Liver (tissue), 9 donors: ENCODE measurements around the gene PARD3B. TPM values are rescaled to one million over a fixed set of nuclear protein-coding genes. Genes with fewer than 3 reads are reported as not detected.

Experiments
- DNase-seq: peaks from one replicate; pipeline ENCODE4 v3.0.0-alpha.2; 2017; ENCODE audit warnings: low spot score
- H3K27ac ChIP-seq, 2 donors: one replicate each; pipeline ENCODE4 v1.7.0; 2013; ENCODE audit warnings: inconsistent platforms in 2 of 2, low read length in 2 of 2, control low read depth in 1 of 2, low read depth in 1 of 2, mild to moderate bottlenecking in 1 of 2
- H3K27me3 ChIP-seq, 4 donors: one replicate each; pipeline versions ENCODE4 v1.6.1 to v1.7.0; 2013; ENCODE audit warnings: low read length in 3 of 4, inconsistent platforms in 1 of 4, mild to moderate bottlenecking in 1 of 4, moderate library complexity in 1 of 4; ENCODE audit not compliant: control insufficient read depth in 4 of 4, insufficient read depth in 4 of 4
- H3K36me3 ChIP-seq, 4 donors: one replicate each; pipeline versions ENCODE4 v1.6.1 to v1.7.0; 2013; ENCODE audit warnings: low read length in 3 of 4, mild to moderate bottlenecking in 3 of 4, low read depth in 1 of 4, moderate library complexity in 1 of 4; ENCODE audit not compliant: control insufficient read depth in 4 of 4, insufficient read depth in 3 of 4
- H3K4me1 ChIP-seq, 4 donors: one replicate each; pipeline versions ENCODE4 v1.6.1 to v1.7.0; 2013; ENCODE audit warnings: low read length in 3 of 4, mild to moderate bottlenecking in 3 of 4, moderate library complexity in 1 of 4; ENCODE audit not compliant: control insufficient read depth in 4 of 4, insufficient read depth in 4 of 4
- H3K4me3 ChIP-seq, 3 donors: one replicate each; pipeline versions ENCODE4 v1.6.1 to v1.7.0; 2013; ENCODE audit warnings: low read length in 3 of 3, control low read depth in 1 of 3, low read depth in 1 of 3, mild to moderate bottlenecking in 1 of 3
- H3K9ac ChIP-seq, 2 donors: one replicate each; pipeline ENCODE4 v1.7.0; 2013; ENCODE audit warnings: low read length in 2 of 2, mild to moderate bottlenecking in 2 of 2, moderate library complexity in 2 of 2, control low read depth in 1 of 2, low read depth in 1 of 2
- H3K9me3 ChIP-seq, 4 donors: one replicate each; pipeline versions ENCODE4 v1.6.1 to v1.7.0; 2013; ENCODE audit warnings: low read length in 3 of 4; ENCODE audit not compliant: control insufficient read depth in 4 of 4
- EGR1 ChIP-seq, 2 donors: IDR thresholded peaks; 2 replicates each; pipeline ENCODE4 v1.6.1; 2016 to 2018; ENCODE audit warnings: antibody characterized with exemption in 2 of 2, low read depth in 2 of 2
- HNF4A ChIP-seq, 2 donors: conservative IDR thresholded peaks; 2 replicates each; pipeline ENCODE4 v1.6.1; 2016; ENCODE audit warnings: antibody characterized with exemption in 2 of 2, mild to moderate bottlenecking in 2 of 2
- HNF4G ChIP-seq: IDR thresholded peaks from 2 replicates; pipeline ENCODE4 v1.6.1; 2016; ENCODE audit warnings: antibody characterized with exemption
- NR2F2 ChIP-seq: IDR thresholded peaks from 2 replicates; pipeline ENCODE4 v1.6.1; 2016; ENCODE audit warnings: antibody characterized with exemption
- RXRA ChIP-seq, 2 donors: IDR thresholded peaks; 2 replicates each; pipeline ENCODE4 v1.6.1; 2017 to 2018; ENCODE audit warnings: antibody characterized with exemption in 2 of 2, mild to moderate bottlenecking in 1 of 2
- TAF1 ChIP-seq: conservative IDR thresholded peaks from 2 replicates; pipeline ENCODE4 v1.6.1; 2016; ENCODE audit warnings: antibody characterized with exemption, mild to moderate bottlenecking
- WGBS: extraction: QIAGEN DNeasy Blood & Tissue Kit; methylation state at CpG from one replicate; pipeline ENCODE4 v1.1.7; 2013; 5-methylcytosine and 5-hydroxymethylcytosine counted together
- polyA plus RNA-seq, 2 donors: library from polyadenylated mRNA; stranded (reverse) in 1 of 2; unstranded in 1 of 2; fragments of 200-250 nt in 1 of 2; fragments of >200 nt in 1 of 2; fragmentation: Nextera tagmentation in 1 of 2; extraction: Ambion mirVana in 1 of 2; gene quantifications; one replicate each; pipeline versions ENCODE4 v1.2.1 to v1.2.3, GENCODE V29; 2013 to 2015
- total RNA-seq, 2 donors: library from RNA; depleted of rRNA; stranded (reverse); fragments of >200 nt; gene quantifications; one replicate each; pipeline ENCODE4 v1.2.3, GENCODE V29; 2014
- TF ChIP-seq, protein P1 (sequence below): IDR thresholded peaks from 2 replicates; pipeline ENCODE4 v1.6.1; 2016; ENCODE audit warnings: antibody characterized with exemption
- TF ChIP-seq, protein P2 (sequence below): fragments of 150-350 bp; IDR thresholded peaks from 2 replicates; pipeline ENCODE4 v1.5.1; 2017; ENCODE audit warnings: improper control_type of control experiment, low read depth, low read length; ENCODE audit not compliant: missing input control
- TF ChIP-seq, protein P3 (sequence below): IDR thresholded peaks from 2 replicates; pipeline ENCODE4 v1.6.1; 2016; ENCODE audit warnings: antibody characterized with exemption, mild to moderate bottlenecking
- donor health status: healthy.
- donor health status: healthy.
- donor health status: healthy.
- donor health status: healthy.
- donor health status: healthy.

PARD3B gene
- total and polyA plus RNA-seq, 4 donors, result 1.1 to 10.3 (median 3.7) TPM

DNA sequence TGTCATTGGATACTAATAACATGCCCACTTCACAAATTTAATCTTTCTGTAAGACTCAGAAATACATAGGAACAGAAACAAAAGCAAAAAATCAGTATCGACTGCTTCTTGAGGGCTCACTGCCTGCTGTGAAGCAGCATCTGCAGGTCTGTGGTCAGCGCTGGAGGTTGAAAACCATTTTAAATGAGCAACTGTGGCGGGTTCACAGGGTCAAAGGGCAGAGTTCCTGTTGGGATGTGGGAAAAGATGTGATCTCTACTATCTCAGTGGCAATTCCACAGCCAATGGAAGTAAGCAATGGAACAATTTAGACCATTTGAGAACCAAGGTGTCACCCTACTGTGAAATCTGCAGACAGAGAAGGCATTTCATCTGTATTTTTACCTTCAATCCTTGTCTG lies 468.3 kb downstream of the PARD3B start:
- Histone ChIP-seq H3K27ac (no peak overlapping the region), H3K36me3 (no peaks in the 10 kb centered on the region), H3K27me3 (no peaks in the 10 kb centered on the region), H3K9me3 (no peaks in the 10 kb centered on the region), H3K4me1 (no peaks in the 10 kb centered on the region), H3K9ac (no peak overlapping the region), H3K4me3 (no peak overlapping the region)
- no peak for DNase-seq
- TF ChIP-seq, protein P1, sequence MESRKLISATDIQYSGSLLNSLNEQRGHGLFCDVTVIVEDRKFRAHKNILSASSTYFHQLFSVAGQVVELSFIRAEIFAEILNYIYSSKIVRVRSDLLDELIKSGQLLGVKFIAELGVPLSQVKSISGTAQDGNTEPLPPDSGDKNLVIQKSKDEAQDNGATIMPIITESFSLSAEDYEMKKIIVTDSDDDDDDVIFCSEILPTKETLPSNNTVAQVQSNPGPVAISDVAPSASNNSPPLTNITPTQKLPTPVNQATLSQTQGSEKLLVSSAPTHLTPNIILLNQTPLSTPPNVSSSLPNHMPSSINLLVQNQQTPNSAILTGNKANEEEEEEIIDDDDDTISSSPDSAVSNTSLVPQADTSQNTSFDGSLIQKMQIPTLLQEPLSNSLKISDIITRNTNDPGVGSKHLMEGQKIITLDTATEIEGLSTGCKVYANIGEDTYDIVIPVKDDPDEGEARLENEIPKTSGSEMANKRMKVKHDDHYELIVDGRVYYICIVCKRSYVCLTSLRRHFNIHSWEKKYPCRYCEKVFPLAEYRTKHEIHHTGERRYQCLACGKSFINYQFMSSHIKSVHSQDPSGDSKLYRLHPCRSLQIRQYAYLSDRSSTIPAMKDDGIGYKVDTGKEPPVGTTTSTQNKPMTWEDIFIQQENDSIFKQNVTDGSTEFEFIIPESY, result no peak
- TF ChIP-seq HNF4A (conservative IDR thresholded peaks at IDR 0.05), result no peak
- no peak for TF ChIP-seq NR2F2
- TF ChIP-seq TAF1, result no peak
- no peak for TF ChIP-seq EGR1 (IDR thresholded peaks at IDR 0.05; ENCODE audit: low read depth in 2 of 2)
- 93% methylated on average over 3 of the region's 3 CpGs for WGBS

DNA sequence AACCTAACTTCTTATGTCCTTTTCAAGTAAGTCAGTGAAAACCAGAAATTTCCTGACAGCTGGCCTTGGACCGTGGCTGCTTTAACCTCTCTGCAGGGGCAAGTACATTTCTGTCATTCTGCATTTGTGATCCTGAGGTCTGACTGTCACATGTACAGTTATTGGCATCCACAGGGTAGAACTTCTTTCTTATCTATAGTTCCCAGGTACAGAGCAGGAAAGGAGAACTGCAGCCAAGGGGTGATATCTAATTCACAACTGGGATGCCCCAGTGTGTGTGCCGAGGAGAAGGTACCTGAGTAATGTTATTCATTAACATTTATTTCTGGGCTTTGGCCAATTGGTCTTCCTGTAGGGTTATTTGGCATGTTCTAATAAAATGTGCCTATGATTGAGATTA lies 468.9 kb downstream of the PARD3B start:
- 63% methylated on average over 2 of the region's 2 CpGs for WGBS
- no peak overlapping the region for H3K4me3 ChIP-seq
- H3K36me3 ChIP-seq, result no peaks in the 10 kb centered on the region
- DNase-seq, result no peak
- H3K9me3 ChIP-seq, result no peaks in the 10 kb centered on the region
- no peak overlapping the region for H3K9ac ChIP-seq
- TF ChIP-seq, protein P1, result no peak
- TF ChIP-seq RXRA (IDR thresholded peaks at IDR 0.05) (no peak), HNF4G (no peak)
- TF ChIP-seq, protein P2, sequence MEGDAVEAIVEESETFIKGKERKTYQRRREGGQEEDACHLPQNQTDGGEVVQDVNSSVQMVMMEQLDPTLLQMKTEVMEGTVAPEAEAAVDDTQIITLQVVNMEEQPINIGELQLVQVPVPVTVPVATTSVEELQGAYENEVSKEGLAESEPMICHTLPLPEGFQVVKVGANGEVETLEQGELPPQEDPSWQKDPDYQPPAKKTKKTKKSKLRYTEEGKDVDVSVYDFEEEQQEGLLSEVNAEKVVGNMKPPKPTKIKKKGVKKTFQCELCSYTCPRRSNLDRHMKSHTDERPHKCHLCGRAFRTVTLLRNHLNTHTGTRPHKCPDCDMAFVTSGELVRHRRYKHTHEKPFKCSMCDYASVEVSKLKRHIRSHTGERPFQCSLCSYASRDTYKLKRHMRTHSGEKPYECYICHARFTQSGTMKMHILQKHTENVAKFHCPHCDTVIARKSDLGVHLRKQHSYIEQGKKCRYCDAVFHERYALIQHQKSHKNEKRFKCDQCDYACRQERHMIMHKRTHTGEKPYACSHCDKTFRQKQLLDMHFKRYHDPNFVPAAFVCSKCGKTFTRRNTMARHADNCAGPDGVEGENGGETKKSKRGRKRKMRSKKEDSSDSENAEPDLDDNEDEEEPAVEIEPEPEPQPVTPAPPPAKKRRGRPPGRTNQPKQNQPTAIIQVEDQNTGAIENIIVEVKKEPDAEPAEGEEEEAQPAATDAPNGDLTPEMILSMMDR, result no peak
- TF ChIP-seq, protein P3, sequence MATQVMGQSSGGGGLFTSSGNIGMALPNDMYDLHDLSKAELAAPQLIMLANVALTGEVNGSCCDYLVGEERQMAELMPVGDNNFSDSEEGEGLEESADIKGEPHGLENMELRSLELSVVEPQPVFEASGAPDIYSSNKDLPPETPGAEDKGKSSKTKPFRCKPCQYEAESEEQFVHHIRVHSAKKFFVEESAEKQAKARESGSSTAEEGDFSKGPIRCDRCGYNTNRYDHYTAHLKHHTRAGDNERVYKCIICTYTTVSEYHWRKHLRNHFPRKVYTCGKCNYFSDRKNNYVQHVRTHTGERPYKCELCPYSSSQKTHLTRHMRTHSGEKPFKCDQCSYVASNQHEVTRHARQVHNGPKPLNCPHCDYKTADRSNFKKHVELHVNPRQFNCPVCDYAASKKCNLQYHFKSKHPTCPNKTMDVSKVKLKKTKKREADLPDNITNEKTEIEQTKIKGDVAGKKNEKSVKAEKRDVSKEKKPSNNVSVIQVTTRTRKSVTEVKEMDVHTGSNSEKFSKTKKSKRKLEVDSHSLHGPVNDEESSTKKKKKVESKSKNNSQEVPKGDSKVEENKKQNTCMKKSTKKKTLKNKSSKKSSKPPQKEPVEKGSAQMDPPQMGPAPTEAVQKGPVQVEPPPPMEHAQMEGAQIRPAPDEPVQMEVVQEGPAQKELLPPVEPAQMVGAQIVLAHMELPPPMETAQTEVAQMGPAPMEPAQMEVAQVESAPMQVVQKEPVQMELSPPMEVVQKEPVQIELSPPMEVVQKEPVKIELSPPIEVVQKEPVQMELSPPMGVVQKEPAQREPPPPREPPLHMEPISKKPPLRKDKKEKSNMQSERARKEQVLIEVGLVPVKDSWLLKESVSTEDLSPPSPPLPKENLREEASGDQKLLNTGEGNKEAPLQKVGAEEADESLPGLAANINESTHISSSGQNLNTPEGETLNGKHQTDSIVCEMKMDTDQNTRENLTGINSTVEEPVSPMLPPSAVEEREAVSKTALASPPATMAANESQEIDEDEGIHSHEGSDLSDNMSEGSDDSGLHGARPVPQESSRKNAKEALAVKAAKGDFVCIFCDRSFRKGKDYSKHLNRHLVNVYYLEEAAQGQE, result no peak
- no peak overlapping the region for H3K27ac ChIP-seq
- H3K27me3 ChIP-seq, result no peaks in the 10 kb centered on the region
- H3K4me1 ChIP-seq, result no peaks in the 10 kb centered on the region
